Activated CD4-positive, alpha-beta T cell treated with anti-CD3 and anti-CD28 coated beads for 48 hours (primary cell): ENCODE results near the gene LRPAP1.

Experiments used
- DNase-seq: peaks from one replicate; pipeline ENCODE4 v3.0.0-alpha.2; 2020

LRPAP1 gene

DNA sequence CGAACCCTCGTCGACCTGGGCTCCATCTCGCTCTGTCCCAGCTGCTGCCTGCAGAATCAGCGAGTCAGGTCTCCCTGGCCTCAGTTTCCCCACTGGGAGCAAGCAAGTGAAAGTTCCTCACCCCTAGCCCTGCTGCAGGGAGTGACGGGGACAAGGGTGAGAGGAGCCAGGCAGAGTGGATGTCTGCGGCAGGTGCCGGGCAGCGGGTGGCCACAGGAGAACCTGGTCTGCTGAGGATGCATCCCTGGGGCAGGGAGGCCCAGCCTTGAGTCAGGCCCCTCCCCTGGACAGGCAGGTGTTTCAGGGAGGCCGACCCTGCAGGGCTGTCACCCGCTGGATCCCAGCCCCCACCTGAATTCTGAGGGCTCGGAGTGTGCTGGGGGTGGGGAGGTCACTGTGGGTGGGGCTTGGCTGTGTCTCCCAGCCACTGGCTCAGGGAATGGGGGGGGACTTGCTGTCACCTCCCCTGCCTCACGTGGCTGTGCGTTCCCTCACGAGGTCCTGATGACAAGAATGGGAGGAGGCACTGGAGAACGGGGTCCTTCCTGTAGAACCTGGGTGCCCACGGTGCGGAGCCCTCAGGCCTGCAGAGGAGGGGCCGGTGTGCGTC, 33.2 kb downstream of the LRPAP1 start:
- no peak for DNase-seq

DNA sequence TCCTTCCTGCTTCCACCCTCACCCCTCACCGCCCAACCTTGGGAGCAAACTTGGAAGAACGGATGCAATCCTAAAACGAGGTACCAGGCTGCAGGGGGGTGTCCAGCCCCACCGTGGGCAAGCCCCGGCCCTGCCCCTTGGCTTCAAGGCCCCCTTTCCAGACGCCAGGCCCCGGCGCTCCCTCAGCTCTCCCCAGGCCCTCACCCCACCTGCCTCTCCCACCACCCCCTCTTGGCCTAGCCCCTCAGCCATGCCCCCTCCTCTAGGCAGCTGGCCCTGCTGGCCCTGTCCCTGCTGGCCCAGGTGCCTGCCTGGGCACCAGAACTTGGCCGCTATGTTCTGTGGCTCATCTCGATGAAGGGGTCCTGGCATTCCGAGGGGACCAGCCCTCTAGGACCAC, 33.8 kb downstream of the LRPAP1 start:
- DNase-seq, result no peak

DNA sequence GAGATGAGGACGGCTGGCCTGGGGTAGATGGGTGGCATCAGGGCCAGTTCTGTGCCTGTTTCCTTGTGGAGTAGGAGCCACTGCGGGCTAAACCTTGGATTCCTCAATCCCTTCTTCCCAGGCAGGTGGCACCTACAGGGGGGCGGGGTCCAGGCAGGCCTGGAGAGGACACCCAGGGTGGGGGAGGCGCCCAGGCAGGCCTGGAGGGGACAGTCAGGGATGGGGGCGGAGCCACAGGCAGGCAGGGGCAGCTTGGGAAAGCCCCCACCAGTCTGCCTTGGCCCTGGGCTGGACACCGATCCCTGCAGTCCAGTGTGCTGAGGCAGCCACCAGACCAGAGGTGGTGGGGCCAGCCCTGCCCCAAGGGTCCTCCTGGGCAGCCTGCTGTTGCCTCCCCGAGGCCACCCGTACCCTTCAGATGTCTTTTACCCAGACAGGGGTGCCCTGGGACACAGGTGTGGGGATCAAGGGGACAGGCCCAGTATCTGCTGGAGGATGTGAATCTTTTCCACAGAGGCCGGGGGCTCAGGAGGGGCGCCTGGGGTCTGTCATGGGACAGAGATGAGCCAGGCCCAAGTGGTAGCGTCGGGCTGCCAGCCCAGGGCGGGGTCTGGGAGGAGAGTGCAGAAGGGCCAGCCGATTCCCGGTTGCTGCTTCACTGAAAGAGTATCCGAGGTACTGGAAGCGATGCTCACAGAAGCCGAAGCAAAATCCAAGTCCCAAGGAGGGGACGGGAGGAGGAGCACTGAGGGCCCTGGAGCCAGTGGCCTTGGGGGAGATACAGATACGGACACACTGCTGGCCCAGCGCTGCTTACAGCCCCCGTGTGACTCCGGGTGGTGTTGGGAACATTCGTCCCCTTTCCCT, 34.5 kb downstream of the LRPAP1 start:
- DNase-seq, result no peak

DNA sequence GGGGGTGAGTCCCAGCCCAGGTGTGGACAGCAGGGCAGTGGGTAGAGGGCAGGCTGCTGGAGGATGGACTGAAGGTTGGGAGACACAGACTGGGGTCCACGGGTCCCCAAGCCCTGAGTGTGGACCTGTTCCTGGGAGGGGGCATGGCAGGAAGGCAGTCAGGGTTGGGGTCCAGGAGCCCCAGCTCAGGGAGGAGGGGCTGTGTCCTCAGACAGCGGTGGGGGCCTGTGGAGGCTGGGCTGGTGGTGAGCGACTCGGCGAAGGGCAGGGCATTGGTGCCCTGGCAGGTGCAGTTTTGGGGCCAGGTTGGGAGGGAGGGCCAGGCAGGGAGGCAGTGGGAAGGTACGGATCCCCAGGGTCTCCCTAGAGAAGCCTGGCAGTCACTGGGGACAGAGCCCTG, 35.1 kb downstream of the LRPAP1 start:
- no peak for DNase-seq

DNA sequence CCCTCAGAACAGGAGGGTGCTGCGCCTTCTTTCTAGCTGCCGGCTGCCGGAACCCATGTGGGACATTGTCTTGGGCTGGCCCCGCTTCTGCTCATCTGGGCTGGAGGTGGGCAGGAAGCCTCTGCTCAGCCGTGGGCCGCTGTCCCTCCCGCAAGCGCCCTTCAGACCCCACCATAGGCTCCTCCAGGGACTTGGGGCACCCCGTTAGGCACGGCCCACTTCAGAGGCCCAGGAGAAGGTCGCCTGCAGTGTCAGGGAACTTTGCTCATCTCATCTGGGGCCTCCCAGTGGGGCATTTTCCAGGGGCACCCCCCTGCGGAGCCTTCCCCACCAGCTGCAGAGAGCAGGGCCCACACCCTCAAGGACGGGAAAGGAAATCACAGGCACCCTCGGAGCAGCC, 36.2 kb downstream of the LRPAP1 start:
- DNase-seq, result no peak

DNA sequence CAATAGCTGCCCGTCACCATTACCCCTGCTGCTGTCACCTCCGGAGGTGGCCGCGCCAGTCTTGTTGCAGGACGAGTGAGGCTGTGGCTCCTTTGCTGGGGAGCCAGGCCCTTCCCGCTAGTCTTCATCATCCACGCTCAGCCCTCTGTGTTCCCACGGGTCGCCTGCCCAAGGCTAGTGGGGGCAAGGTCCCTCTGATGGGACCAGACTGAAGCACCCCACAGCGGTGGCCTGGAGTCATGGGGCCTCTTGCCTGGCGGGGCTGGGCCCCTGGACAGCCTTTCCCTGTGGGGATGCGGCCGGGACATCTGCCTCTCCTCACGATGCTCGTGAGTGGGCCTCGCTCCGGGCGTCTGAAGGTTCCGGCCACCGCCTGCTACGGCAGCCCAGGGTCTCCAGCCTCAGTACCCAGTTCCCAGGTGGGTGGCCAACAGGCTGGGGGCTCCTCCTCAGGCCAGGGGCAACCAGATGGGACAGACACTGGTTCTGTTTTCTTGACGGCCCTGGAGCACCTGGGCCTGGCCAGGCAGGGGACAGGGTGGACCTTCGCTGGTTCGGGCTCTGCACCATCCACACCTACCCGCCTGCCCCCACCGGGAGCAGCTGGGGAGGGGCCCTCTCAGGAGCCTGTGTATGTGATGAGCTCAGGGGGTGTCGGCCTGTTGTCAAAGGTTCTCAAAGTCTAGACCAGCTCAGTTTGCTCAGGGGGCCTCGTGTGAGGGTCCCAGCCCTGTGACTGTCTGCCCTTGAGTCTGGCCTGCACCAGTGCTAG, 36.8 kb downstream of the LRPAP1 start:
- no peak for DNase-seq

DNA sequence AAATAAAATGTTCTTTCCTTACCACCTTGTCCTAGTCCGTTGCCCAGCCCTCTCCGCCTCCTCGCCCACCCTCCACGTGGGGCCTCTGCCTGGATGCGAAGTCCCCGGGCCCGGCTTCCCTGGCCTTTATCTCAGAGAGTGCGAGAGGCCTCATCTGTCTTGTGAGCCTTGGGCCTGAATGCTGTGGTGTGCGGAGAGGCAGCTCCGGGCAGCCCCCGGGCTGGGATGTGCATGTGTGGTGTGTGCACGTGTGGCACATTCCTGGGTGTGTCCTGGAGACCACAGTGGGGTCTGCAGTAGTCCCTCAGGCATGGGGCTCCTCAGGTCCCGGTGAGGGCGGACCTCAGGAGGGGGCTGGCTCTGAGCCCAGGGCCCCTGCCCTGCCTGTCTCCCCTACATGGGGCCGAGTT, 37.8 kb downstream of the LRPAP1 start:
- no peak for DNase-seq

GRCh38 chr4:3493720-3494461, 38.3 kb downstream of the LRPAP1 start:
- DNase-seq, result no peak

DNA sequence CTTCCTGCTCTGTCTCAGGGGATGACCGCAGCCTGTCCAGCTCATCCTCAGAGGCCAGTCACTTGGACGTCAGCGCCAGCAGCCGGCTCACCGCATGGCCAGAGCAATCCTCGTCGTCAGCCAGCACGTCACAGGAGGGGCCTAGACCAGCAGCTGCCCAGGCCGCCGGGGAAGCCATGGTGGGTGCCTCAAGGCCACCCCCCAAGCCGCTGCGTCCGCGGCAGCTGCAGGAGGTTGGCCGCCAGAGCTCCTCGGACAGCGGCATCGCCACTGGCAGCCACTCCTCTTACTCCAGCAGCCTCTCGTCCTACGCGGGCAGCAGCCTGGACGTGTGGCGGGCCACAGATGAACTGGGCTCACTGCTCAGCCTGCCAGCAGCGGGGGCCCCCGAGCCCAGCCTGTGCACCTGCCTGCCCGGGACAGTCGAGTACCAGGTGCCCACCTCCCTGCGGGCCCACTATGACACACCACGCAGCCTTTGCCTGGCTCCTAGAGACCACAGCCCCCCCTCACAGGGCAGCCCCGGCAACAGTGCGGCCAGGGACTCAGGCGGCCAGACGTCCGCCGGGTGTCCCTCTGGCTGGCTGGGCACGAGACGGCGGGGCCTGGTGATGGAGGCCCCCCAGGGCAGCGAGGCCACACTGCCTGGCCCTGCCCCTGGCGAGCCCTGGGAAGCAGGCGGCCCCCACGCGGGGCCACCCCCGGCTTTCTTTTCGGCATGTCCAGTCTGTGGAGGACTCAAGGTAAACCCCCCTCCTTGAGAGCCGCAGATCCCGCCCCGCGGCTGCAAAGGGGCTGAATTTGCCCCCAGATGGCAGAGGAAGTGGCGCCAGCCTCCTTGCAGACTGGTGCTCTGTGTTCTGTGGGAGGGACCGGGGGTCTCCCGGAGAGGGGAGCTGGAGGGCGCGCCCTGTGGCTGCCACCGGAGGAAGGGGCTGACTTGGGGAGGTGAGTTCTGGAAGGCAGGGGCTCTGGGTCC, 39.2 kb downstream of the LRPAP1 start:
- no peak for DNase-seq

- DNase-seq, result no peak
These were observed 40.4 kb downstream of the LRPAP1 start for GRCh38 chr4:3491681-3492405.

DNA sequence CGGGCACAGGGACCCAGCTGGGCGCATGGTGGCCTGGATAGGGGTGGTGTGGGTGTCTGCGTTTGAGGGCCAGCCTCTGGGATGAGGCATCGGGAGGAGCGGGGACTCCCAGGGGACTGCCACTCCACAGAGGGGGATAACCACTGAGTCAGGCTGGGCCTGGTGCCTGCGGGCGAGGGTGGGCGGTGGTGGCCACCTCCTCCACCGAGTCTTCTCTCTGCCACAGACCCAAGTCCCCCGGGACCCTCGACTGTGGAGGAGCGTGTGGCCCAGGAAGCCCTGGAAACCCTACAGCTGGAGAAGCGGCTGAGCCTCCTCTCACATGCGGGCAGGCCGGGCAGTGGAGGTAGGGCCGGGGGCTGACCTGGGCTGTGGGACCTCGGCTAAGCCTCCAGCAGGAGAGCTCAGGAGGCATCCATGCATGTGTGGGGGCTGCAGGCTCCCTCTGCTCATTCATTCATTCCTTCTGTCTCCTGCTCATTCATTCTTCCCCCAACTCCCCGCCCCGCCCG, 42.7 kb downstream of the LRPAP1 start:
- no peak for DNase-seq

- DNase-seq, result no peak
These were observed 43.4 kb downstream of the LRPAP1 start for GRCh38 chr4:3488820-3489219.

DNA sequence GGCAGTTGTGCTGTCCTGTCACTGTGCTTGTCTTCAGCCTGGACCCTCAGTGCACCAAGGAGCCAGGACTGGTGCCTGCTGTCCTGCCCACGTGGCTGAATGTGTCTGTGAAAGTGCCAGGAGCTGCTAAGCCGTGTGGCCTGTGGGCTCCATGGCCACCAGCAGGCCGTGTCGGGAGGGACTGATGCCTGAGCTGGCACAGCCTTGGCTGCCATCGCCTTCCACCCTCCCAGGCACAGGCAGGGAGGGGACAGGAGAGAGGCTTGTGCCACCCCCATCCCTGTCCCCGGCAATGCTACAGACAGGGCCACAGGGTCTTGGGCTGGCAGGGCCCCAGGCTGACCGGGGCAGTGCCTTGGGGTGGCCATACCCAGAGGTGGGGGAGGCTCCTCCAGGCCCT, 44.4 kb downstream of the LRPAP1 start:
- no peak for DNase-seq

DNA sequence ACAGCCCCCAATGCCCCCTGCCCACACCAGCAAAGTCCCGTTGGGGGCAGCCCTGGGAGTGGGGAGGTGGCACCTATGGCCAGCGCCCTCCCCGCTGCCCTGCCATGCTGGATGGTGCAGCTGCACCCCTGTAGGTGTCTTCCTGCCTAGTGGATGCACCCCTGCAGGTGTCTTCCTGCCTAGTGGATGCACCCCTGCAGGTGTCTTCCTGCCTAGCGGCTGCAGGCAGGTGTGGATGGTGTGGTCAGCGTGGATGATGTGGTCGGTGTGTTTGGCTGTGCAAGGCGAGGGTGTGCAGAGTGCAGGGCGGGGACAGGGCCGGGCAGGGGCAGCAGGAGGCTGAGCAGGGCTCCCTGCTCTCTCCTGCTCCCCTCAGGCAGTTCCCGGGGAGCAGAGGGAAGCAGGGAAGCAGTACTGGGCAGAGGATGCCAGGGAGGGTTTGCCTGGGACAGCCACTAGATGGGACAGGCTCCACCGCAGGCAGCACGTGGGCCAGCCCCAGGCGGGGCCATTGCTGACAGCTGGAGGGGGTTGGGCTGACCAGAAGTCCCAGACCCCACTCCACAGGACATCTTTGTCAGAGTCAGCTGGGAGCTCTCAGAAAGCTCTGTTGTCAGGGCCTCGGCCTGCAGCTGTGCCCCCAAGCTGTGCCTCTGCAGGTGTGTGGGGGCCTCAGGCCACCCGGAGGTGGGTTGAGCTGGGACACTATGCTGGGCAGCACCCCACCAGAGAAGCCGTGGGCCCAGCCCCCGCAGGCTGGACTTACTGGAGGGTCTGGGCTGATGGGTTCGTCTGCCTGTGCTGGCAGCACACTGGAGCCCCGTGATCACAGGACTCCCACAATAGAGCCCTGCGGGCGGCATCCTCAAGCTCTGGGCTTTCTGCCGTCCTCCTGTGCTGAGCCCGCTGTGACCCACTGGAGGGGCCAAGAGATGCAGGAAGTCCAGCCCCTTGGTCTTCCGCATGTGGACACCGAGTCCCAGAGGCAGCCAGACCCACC, 45.4 kb downstream of the LRPAP1 start:
- DNase-seq, result no peak

DNA sequence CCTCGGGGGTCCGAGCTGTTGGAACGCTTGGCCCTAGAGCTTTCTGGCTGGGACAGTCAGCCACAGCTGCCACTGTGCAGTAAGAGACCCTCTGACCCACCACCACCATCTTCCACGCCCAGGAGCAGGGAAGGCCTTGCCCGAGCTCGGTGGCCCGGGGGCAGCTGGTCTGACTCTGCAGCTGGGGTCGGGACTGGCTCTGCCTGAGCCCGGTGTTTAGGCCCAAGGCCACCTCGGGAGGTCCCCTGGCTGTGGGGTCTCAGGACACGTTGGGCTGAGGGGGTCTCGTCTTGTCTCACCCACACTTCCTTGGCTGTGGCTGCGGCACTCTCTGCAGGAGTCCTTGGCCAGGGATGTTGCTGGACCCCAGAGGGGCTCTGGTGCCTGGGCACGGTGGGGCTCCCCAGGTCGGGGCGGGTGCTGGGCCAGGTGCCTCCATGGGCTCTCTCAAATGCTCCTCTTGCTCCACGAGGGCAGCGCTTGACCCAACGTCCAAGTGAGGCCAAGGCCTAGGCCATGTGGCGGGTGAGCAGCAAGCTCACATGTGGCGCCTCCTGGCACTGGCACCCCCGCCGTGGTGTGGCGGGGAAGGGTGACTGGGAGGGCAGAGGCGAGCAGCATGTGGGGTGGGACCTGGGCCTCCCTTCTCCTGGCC, 46.2 kb downstream of the LRPAP1 start:
- DNase-seq, result no peak

DNA sequence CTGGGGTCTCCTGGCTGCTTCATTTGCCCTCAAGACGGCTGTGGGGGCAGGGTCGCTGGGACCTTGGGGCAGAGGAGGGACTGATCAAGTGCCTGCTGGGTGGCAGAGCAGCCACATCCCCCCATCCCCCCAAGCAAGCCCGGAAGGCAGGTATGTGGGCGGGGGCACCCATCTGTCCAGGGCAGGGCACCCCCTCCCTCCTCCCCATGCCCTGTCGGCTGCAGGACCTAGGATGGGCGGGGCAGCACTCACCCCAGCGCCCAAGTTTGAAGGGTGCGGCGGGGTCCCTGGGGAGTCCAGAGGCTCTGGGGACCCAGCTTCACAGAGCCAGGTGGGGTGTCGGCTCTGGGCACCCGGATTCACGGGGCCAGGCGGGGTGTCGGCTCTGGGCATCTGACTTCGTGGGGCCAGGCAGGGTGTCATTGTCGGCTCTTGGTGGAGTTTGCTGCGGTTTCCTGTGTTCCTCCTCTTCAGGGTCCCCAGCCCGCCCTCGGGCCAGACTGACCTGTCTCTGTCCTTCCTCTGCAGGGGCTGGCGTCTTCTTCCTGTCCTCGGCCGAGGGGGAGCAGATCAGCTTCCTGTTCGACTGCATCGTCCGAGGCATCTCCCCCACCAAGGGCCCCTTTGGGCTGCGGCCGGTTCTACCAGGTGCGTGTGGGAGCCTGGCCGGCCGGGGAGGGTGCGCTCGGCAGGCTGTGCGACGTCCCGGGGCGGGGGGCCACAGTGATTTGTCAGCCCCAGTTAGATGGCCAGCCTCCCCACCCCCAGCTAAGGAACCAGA, 47.0 kb downstream of the LRPAP1 start:
- DNase-seq, result no peak

DNA sequence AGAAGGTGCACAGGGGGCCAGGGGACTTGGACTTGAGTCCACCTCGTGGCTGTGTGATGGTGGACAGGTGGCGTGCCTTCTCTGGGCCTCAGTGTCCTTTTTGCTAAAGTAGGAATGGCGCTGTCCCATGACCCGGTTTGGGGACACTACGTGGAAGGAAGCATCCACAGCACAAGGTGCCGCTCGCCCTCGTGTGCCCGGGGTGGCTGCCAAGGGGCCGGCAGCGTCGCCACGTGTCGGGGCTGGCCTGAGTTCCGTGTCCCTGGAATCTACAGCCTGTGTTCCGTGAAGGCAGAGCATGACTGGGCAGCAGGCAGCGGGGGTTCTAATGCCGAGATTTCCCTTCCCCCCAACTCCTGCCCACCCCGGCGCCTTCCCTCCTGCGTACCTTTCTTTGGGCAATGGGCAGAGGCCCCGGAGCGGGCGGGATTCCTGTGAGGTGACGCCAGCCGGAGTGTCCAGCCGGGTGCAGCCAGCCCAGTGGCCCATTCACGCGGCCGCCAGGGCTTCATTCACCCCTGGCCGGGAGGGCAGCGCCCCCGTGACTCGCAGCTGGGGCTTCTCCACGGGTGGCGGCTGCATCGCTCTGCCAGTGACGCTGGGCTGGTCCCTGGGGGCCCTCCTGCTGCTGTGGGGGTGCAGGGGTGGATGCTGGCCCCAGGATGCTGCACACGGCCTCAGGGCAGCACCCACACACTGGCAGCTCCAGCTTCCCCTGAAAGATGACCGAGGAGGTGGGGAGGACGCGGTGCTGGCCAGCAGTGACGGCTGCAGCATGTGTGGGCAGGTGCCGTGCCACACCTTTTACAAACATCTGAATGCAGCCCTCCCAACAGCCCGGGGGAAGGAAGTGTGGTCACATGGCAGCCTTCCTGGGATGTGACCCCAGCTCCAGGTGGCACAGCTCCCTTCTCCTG, 47.9 kb downstream of the LRPAP1 start:
- DNase-seq, result no peak
